Measurements from ENCODE around the gene CHST7.

CHST7 gene

GRCh38 chrX:46628460-46629371 is 55.2 kb downstream of the CHST7 start:
- Histone ChIP-seq H3K9me3 (ENCODE audit: control insufficient read depth, low read length) (no peaks in the 10 kb centered on the region), H4K8ac (ENCODE audit: low read length) (no peak overlapping the region), H3K4me2 (ENCODE audit: low read length, poor library complexity, severe bottlenecking) (no peak overlapping the region), H3K4me1 (ENCODE audit: control insufficient read depth, insufficient read depth, low read depth, low read length) (peaks cover 4% of the 10 kb centered on the region), H3K27me3 (ENCODE audit: control insufficient read depth in 1 of 2, insufficient read depth in 1 of 2, low read length in 2 of 2) (peaks cover 0 to 11% of the 10 kb centered on the region in 2 experiments), H2BK5ac (ENCODE audit: low read depth, low read length, poor library complexity, severe bottlenecking) (no peak overlapping the region), H4K91ac (ENCODE audit: low read length) (peak overlapping the region; percentile 27), H3K9ac (ENCODE audit: low read length) (peak overlapping the region; percentile 71), H2BK15ac (ENCODE audit: low read depth, poor library complexity, severe bottlenecking) (no peak overlapping the region), H3K27ac (ENCODE audit: low read length, poor library complexity, severe bottlenecking) (no peak overlapping the region), H3K4ac (ENCODE audit: low read depth in 1 of 2, low read length in 2 of 2) (no peak overlapping the region), H3K18ac (ENCODE audit: low read depth in 1 of 2, low read length in 2 of 2) (peak overlapping the region in 1 of 2 experiments; percentile 33), H3K4me3 (ENCODE audit: insufficient read depth in 1 of 2, low read depth in 1 of 2, low read length in 2 of 2) (peak overlapping the region in 1 of 2 experiments; percentile 29), H2AFZ (ENCODE audit: low read depth, low read length) (no peak overlapping the region), H2BK12ac (ENCODE audit: low read length in 2 of 2) (peak overlapping the region in 1 of 2 experiments; percentile 71), H2BK120ac (ENCODE audit: low read depth, low read length) (no peak overlapping the region), H3K23ac (ENCODE audit: low read length in 2 of 2) (no peak overlapping the region), H3K14ac (ENCODE audit: low read length in 2 of 2) (no peak overlapping the region), H2AK5ac (ENCODE audit: low read length, severe bottlenecking) (no peak overlapping the region), H3K79me1 (replicated peaks; ENCODE audit: low read length, poor library complexity, severe bottlenecking) (no peaks in the 10 kb centered on the region), H3K36me3 (ENCODE audit: control insufficient read depth in 1 of 2, insufficient read depth in 2 of 2, low read depth in 1 of 2, low read length in 2 of 2) (peaks cover 0 to 5% of the 10 kb centered on the region in 2 experiments)
- DNase-seq: peak; percentile 85
- 23% methylated on average over 6 of the region's 6 CpGs for WGBS

DNA sequence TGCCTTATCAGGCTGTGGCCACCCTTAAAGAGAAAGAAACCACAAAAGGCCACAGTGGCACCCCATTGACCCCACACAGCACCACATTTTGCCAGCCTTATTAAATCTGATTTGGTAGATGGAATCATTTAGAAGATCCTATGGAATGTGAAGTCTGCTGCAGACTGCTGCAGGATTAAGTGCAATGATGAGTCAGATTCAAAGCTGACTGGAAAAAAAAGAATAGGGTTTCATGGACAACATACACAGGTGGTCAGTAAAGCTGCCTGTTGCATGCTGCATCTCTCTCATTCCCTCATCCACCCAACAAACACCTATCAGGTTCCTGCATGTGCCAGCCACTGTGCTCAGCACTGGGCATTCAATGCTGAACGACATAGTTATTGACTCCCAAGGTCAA is 56.6 kb downstream of the CHST7 start:
- Histone ChIP-seq H3K9ac (ENCODE audit: low read length) (no peak overlapping the region), H3K4ac (ENCODE audit: low read depth in 1 of 2, low read length in 2 of 2) (no peak overlapping the region), H3K36me3 (ENCODE audit: control insufficient read depth in 1 of 2, insufficient read depth in 2 of 2, low read depth in 1 of 2, low read length in 2 of 2) (peaks cover 0 to 5% of the 10 kb centered on the region in 2 experiments), H2BK15ac (ENCODE audit: low read depth, poor library complexity, severe bottlenecking) (no peak overlapping the region), H3K27me3 (ENCODE audit: control insufficient read depth in 1 of 2, insufficient read depth in 1 of 2, low read length in 2 of 2) (peaks cover 0 to 16% of the 10 kb centered on the region in 2 experiments), H3K23ac (ENCODE audit: low read length in 2 of 2) (no peak overlapping the region), H2BK120ac (ENCODE audit: low read depth, low read length) (no peak overlapping the region), H3K79me1 (replicated peaks; ENCODE audit: low read length, poor library complexity, severe bottlenecking) (no peaks in the 10 kb centered on the region), H2AK5ac (ENCODE audit: low read length, severe bottlenecking) (no peak overlapping the region), H3K18ac (ENCODE audit: low read depth in 1 of 2, low read length in 2 of 2) (no peak overlapping the region), H3K9me3 (ENCODE audit: control insufficient read depth, low read length) (no peaks in the 10 kb centered on the region), H2BK5ac (ENCODE audit: low read depth, low read length, poor library complexity, severe bottlenecking) (no peak overlapping the region), H2AFZ (ENCODE audit: low read depth, low read length) (no peak overlapping the region), H3K27ac (ENCODE audit: low read length, poor library complexity, severe bottlenecking) (no peak overlapping the region), H3K4me3 (ENCODE audit: insufficient read depth in 1 of 2, low read depth in 1 of 2, low read length in 2 of 2) (no peak overlapping the region), H4K91ac (ENCODE audit: low read length) (no peak overlapping the region), H3K4me1 (ENCODE audit: control insufficient read depth, insufficient read depth, low read depth, low read length) (peaks cover 4% of the 10 kb centered on the region), H4K8ac (ENCODE audit: low read length) (no peak overlapping the region), H3K4me2 (ENCODE audit: low read length, poor library complexity, severe bottlenecking) (no peak overlapping the region), H3K14ac (ENCODE audit: low read length in 2 of 2) (no peak overlapping the region), H2BK12ac (ENCODE audit: low read length in 2 of 2) (no peak overlapping the region)
- 83% methylated on average over 1 of the region's 1 CpG for WGBS
- DNase-seq: peak; percentile 38

- H2BK120ac ChIP-seq (ENCODE audit: low read depth, low read length): no peak overlapping the region
- no peak overlapping the region for H2AK5ac ChIP-seq (ENCODE audit: low read length, severe bottlenecking)
- H3K27me3 ChIP-seq (ENCODE audit: control insufficient read depth in 1 of 2, insufficient read depth in 1 of 2, low read length in 2 of 2): peaks cover 0 to 10% of the 10 kb centered on the region in 2 experiments
- WGBS: 78% methylated on average over 1 of the region's 3 CpGs
- H3K36me3 ChIP-seq (ENCODE audit: control insufficient read depth in 1 of 2, insufficient read depth in 2 of 2, low read depth in 1 of 2, low read length in 2 of 2): peaks cover 0 to 5% of the 10 kb centered on the region in 2 experiments
- H3K18ac ChIP-seq (ENCODE audit: low read depth in 1 of 2, low read length in 2 of 2): no peak overlapping the region
- no peak overlapping the region for H3K27ac ChIP-seq (ENCODE audit: low read length, poor library complexity, severe bottlenecking)
- H4K8ac ChIP-seq (ENCODE audit: low read length): no peak overlapping the region
- no peak overlapping the region for H2BK5ac ChIP-seq (ENCODE audit: low read depth, low read length, poor library complexity, severe bottlenecking)
- no peak overlapping the region for H3K14ac ChIP-seq (ENCODE audit: low read length in 2 of 2)
- H3K23ac ChIP-seq (ENCODE audit: low read length in 2 of 2): no peak overlapping the region
- no peak overlapping the region for H2BK15ac ChIP-seq (ENCODE audit: low read depth, poor library complexity, severe bottlenecking)
- no peak overlapping the region for H3K4me2 ChIP-seq (ENCODE audit: low read length, poor library complexity, severe bottlenecking)
- no peak for DNase-seq
- peak overlapping the region; percentile 7 for H3K9ac ChIP-seq (ENCODE audit: low read length)
- H3K4ac ChIP-seq (ENCODE audit: low read depth in 1 of 2, low read length in 2 of 2): no peak overlapping the region
- H4K91ac ChIP-seq (ENCODE audit: low read length): no peak overlapping the region
- no peak overlapping the region for H2AFZ ChIP-seq (ENCODE audit: low read depth, low read length)
- H3K9me3 ChIP-seq (ENCODE audit: control insufficient read depth, low read length): no peaks in the 10 kb centered on the region
- no peaks in the 10 kb centered on the region for H3K79me1 ChIP-seq (replicated peaks; ENCODE audit: low read length, poor library complexity, severe bottlenecking)
- no peaks in the 10 kb centered on the region for H3K4me1 ChIP-seq (ENCODE audit: control insufficient read depth, insufficient read depth, low read depth, low read length)
- H2BK12ac ChIP-seq (ENCODE audit: low read length in 2 of 2): no peak overlapping the region
- H3K4me3 ChIP-seq (ENCODE audit: insufficient read depth in 1 of 2, low read depth in 1 of 2, low read length in 2 of 2): no peak overlapping the region
Measured at GRCh38 chrX:46634577-46634976, 61.0 kb downstream of the CHST7 start.

DNA sequence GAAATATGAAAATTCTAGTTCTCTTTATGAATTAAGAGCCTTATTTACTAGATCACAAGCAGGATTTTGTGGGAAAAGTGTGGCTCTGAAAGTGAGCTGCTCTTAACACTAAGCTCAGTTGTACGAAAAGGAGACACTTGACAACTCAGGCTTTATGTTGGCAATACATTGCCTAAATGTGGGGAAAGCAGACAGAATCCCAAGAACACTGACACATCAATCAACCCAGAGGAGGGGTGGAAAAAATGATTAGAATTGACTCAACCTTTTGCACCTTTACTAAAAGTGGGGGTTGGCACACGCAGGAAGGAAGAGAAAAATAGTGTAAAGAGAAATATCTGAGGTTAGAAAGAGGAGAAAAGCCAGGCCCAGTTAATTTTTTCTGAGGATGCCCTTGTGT is 61.6 kb downstream of the CHST7 start:
- no peak for DNase-seq
- H4K8ac ChIP-seq (ENCODE audit: low read length): no peak overlapping the region
- H3K4me2 ChIP-seq (ENCODE audit: low read length, poor library complexity, severe bottlenecking): no peak overlapping the region
- H3K36me3 ChIP-seq (ENCODE audit: control insufficient read depth in 1 of 2, insufficient read depth in 2 of 2, low read depth in 1 of 2, low read length in 2 of 2): peaks cover 0 to 5% of the 10 kb centered on the region in 2 experiments
- no peaks in the 10 kb centered on the region for H3K79me1 ChIP-seq (replicated peaks; ENCODE audit: low read length, poor library complexity, severe bottlenecking)
- peaks cover 0 to 5% of the 10 kb centered on the region in 2 experiments for H3K27me3 ChIP-seq (ENCODE audit: control insufficient read depth in 1 of 2, insufficient read depth in 1 of 2, low read length in 2 of 2)
- no peak overlapping the region for H3K23ac ChIP-seq (ENCODE audit: low read length in 2 of 2)
- H3K14ac ChIP-seq (ENCODE audit: low read length in 2 of 2): no peak overlapping the region
- H2BK12ac ChIP-seq (ENCODE audit: low read length in 2 of 2): no peak overlapping the region
- H2AK5ac ChIP-seq (ENCODE audit: low read length, severe bottlenecking): no peak overlapping the region
- 100% methylated on average over 1 of the region's 2 CpGs for WGBS
- no peak overlapping the region for H3K4ac ChIP-seq (ENCODE audit: low read depth in 1 of 2, low read length in 2 of 2)
- no peak overlapping the region for H4K91ac ChIP-seq (ENCODE audit: low read length)
- H3K4me1 ChIP-seq (ENCODE audit: control insufficient read depth, insufficient read depth, low read depth, low read length): no peaks in the 10 kb centered on the region
- H3K18ac ChIP-seq (ENCODE audit: low read depth in 1 of 2, low read length in 2 of 2): no peak overlapping the region
- no peaks in the 10 kb centered on the region for H3K9me3 ChIP-seq (ENCODE audit: control insufficient read depth, low read length)
- no peak overlapping the region for H2AFZ ChIP-seq (ENCODE audit: low read depth, low read length)
- H2BK15ac ChIP-seq (ENCODE audit: low read depth, poor library complexity, severe bottlenecking): no peak overlapping the region
- no peak overlapping the region for H3K27ac ChIP-seq (ENCODE audit: low read length, poor library complexity, severe bottlenecking)
- no peak overlapping the region for H3K9ac ChIP-seq (ENCODE audit: low read length)
- H2BK5ac ChIP-seq (ENCODE audit: low read depth, low read length, poor library complexity, severe bottlenecking): no peak overlapping the region
- H2BK120ac ChIP-seq (ENCODE audit: low read depth, low read length): no peak overlapping the region
- no peak overlapping the region for H3K4me3 ChIP-seq (ENCODE audit: insufficient read depth in 1 of 2, low read depth in 1 of 2, low read length in 2 of 2)
